ENCODE results near the gene DPP10.

- TF ChIP-seq CTCF (IDR thresholded peaks at IDR 0.05), result no peak
- TF ChIP-seq REST (IDR thresholded peaks at IDR 0.05; ENCODE audit: insufficient read depth in 1 of 2, low read depth in 2 of 2, low read length in 1 of 2), result no peak
- TF ChIP-seq SIN3A (IDR thresholded peaks at IDR 0.05; ENCODE audit: borderline replicate concordance, insufficient read depth, low read depth, low read length), result no peak
Observed at GRCh38 chr2:115529627-115530026, 1087.2 kb downstream of the DPP10 start.
